A549 (cell line): Measurements from ENCODE around the gene PDIA6. TPM values are rescaled to one million over a fixed set of nuclear protein-coding genes. Genes with fewer than 3 reads are reported as not detected.

Experiments used
- ATAC-seq, 2 experiments: fragments of 200-7000 bp in 1 of 2; fragments of >200 bp in 1 of 2; cut with Nextera tagmentation in 1 of 2; cut with Tn5 transposase in 1 of 2; 3 replicates each; pipeline versions ENCODE4 v1.8.0 to v1.9.1; 2018 to 2020; ENCODE audit warnings: mild to moderate bottlenecking in 1 of 2, moderate library complexity in 1 of 2
- CTCF ChIA-PET: fragments of 300-600 bp; sonication (Branson Sonifier 250); formaldehyde crosslinking; extraction: SDS; loops from one replicate; lab custom pipeline; 2021; ENCODE audit warnings: antibody characterized with exemption, inconsistent platforms; lab: Yijun Ruan, JAX
- POLR2A ChIA-PET: fragments of 350-600 bp; formaldehyde crosslinking; extraction: SDS; loops from one replicate; lab custom pipeline; 2021; ENCODE audit warnings: antibody characterized with exemption, inconsistent platforms; lab: Yijun Ruan, JAX
- DNase-seq, 2 experiments: peaks; one replicate each; pipeline versions ENCODE4 v3.0.0 to v3.0.0-alpha.2; 2011 to 2016; ENCODE audit warnings: low read depth in 1 of 2, low spot score in 1 of 2
- FAIRE-seq: peaks from 2 replicates; lab custom pipeline; 2011; peaks lifted over from hg19 to GRCh38; lab: Jason Lieb, UNC
- H3K27ac ChIP-seq, 2 experiments: fragments of >200 bp; sonication (Bioruptor Twin); formaldehyde crosslinking; 3 replicates each; pipeline ENCODE4 v1.5.1; 2016 to 2017
- H3K4me1 ChIP-seq: fragments of >200 bp; sonication (Bioruptor Twin); formaldehyde crosslinking; 3 replicates; pipeline ENCODE4 v1.6.1; 2016
- H3K4me2 ChIP-seq: fragments of >200 bp; sonication (Bioruptor Twin); formaldehyde crosslinking; 3 replicates; pipeline ENCODE4 v1.6.1; 2016
- H3K4me3 ChIP-seq: fragments of >200 bp; sonication (Bioruptor Twin); formaldehyde crosslinking; 3 replicates; pipeline ENCODE4 v1.5.1; 2016
- H3K9me3 ChIP-seq: fragments of >200 bp; sonication (Bioruptor Twin); formaldehyde crosslinking; 3 replicates; pipeline ENCODE4 v1.6.1; 2016
- ATOH8 ChIP-seq: fragments of 250-450 bp; sonication (Bioruptor Pico); IDR thresholded peaks from 2 replicates; pipeline ENCODE4 v1.5.0; 2020; ENCODE audit warnings: low read depth, mild to moderate bottlenecking, moderate library complexity
- BHLHE40 ChIP-seq: IDR thresholded peaks from 2 replicates; pipeline ENCODE4 v1.6.1; 2012; ENCODE audit warnings: low read depth, low read length, inconsistent platforms
- CBX8 ChIP-seq: fragments of 200-600 bp; sonication (generic); IDR thresholded peaks from 2 replicates; pipeline ENCODE4 v1.6.1; 2016
- CEBPB ChIP-seq, 2 experiments: fragments of >200 bp in 1 of 2; sonication (Bioruptor Twin) in 1 of 2; formaldehyde crosslinking in 1 of 2; IDR thresholded peaks; 2 replicates each; pipeline ENCODE4 v1.6.1; 2012 to 2016
- EP300 ChIP-seq, 2 experiments: fragments of >200 bp; sonication (Bioruptor Twin); formaldehyde crosslinking; IDR thresholded peaks; 2 replicates in 1 of 2; 3 replicates in 1 of 2; pipeline ENCODE4 v1.6.1; 2016 to 2017
- ESRRA ChIP-seq: fragments of 150-350 bp; IDR thresholded peaks from 2 replicates; pipeline ENCODE4 v1.6.1; 2014; ENCODE audit warnings: mild to moderate bottlenecking, low read length, borderline replicate concordance
- GATA3 ChIP-seq: IDR thresholded peaks from 2 replicates; pipeline ENCODE4 v1.6.1; 2012; ENCODE audit warnings: borderline replicate concordance
- HMGXB4 ChIP-seq: fragments of 250-450 bp; sonication (Bioruptor Pico); IDR thresholded peaks from 2 replicates; pipeline ENCODE4 v1.5.0; 2021; ENCODE audit warnings: mild to moderate bottlenecking, moderate library complexity, borderline replicate concordance
- HOXB5 ChIP-seq: fragments of 250-450 bp; sonication (Bioruptor Pico); IDR thresholded peaks from 2 replicates; pipeline ENCODE4 v1.5.0; 2020; ENCODE audit warnings: mild to moderate bottlenecking, moderate library complexity
- KDM5A ChIP-seq: fragments of 200-600 bp; sonication (generic); IDR thresholded peaks from 2 replicates; pipeline ENCODE4 v1.6.1; 2016; ENCODE audit warnings: antibody characterized with exemption, mild to moderate bottlenecking
- NR3C1 ChIP-seq: fragments of >200 bp; sonication (Bioruptor Twin); formaldehyde crosslinking; IDR thresholded peaks from 3 replicates; pipeline ENCODE4 v1.6.1; 2017
- PBX3 ChIP-seq: IDR thresholded peaks from 2 replicates; pipeline ENCODE4 v1.6.1; 2012
- POLR2AphosphoS2 ChIP-seq: conservative IDR thresholded peaks from 2 replicates; pipeline ENCODE4 v1.6.1; 2012; ENCODE audit warnings: low read length, improper control_type of control experiment, inconsistent platforms
- RAD21 ChIP-seq, 2 experiments: fragments of >200 bp in 1 of 2; sonication (Bioruptor Twin) in 1 of 2; formaldehyde crosslinking in 1 of 2; IDR thresholded peaks in 1 of 2; conservative IDR thresholded peaks in 1 of 2; 2 replicates in 1 of 2; 3 replicates in 1 of 2; pipeline ENCODE4 v1.6.1; 2012 to 2018; ENCODE audit warnings: inconsistent platforms in 1 of 2
- RNF2 ChIP-seq: fragments of 200-600 bp; sonication (generic); IDR thresholded peaks from 2 replicates; pipeline ENCODE4 v1.6.1; 2016; ENCODE audit warnings: low read depth, mild to moderate bottlenecking, antibody characterized with exemption, moderate library complexity, borderline replicate concordance
- SREBF2 ChIP-seq: fragments of 450-650 bp; IDR thresholded peaks from 2 replicates; pipeline ENCODE4 v1.6.1; 2014; ENCODE audit warnings: mild to moderate bottlenecking, moderate library complexity
- TFCP2L1 ChIP-seq: fragments of 250-450 bp; sonication (Bioruptor Pico); IDR thresholded peaks from 2 replicates; pipeline ENCODE4 v1.5.0; 2021; ENCODE audit warnings: mild to moderate bottlenecking
- TP53 ChIP-seq: fragments of 250-450 bp; sonication (Bioruptor Pico); IDR thresholded peaks from 2 replicates; pipeline ENCODE4 v1.5.0; 2021; ENCODE audit warnings: mild to moderate bottlenecking, moderate library complexity
- USF2 ChIP-seq: fragments of 450-650 bp; IDR thresholded peaks from 2 replicates; pipeline ENCODE4 v1.6.1; 2014; ENCODE audit warnings: antibody characterized with exemption
- ZFP36 ChIP-seq: fragments of 450-650 bp; IDR thresholded peaks from 2 replicates; pipeline ENCODE4 v1.6.1; 2014; ENCODE audit warnings: borderline replicate concordance; ENCODE audit not compliant: partially characterized antibody
- ZSCAN20 ChIP-seq: fragments of 250-450 bp; sonication (Bioruptor Pico); IDR thresholded peaks from 2 replicates; pipeline ENCODE4 v1.8.0; 2022; ENCODE audit warnings: mild to moderate bottlenecking, moderate library complexity
- WGBS: methylation state at CpG from one replicate; pipeline ENCODE4 v1.1.6; 2017; ENCODE audit errors: missing lambda C conversion rate; 5-methylcytosine and 5-hydroxymethylcytosine counted together
- polyA plus RNA-seq, 4 experiments: library from polyadenylated mRNA; depleted of rRNA in 3 of 4; stranded (reverse); fragments of >200 nt; fragmentation: RNase III in 1 of 4; extraction: RNeasy Plus Mini Kit Qiagen cat#74134 plus additional on column Dnase treatment in 1 of 4; gene quantifications; 2 replicates in 3 of 4; 3 replicates in 1 of 4; pipeline ENCODE4 v1.2.3, GENCODE V29; 2011 to 2017

The PDIA6 gene
- polyA plus RNA-seq, 2 of the 4 experiments (the other 2 are of a cell fraction), result 322 to 442 TPM

- H3K4me3 ChIP-seq, result no peak overlapping the region
- CTCF ChIA-PET, result interaction anchor here (0.6 to 1.2 kb wide), 5 partner anchors 92 to 667 kb away, joined by 3 to 4 read pairs (median 3); no protein-coding TSS in a partner anchor
- WGBS, result 78% methylated on average over 3 of the region's 3 CpGs
- H3K27ac ChIP-seq, result no peak overlapping the region
- H3K9me3 ChIP-seq, result no peaks in the 10 kb centered on the region
- no peaks in the 10 kb centered on the region for H3K4me1 ChIP-seq
- POLR2A ChIA-PET, result no interaction called here
- DNase-seq (no peak), FAIRE-seq (no peak), ATAC-seq (no peak)
- no peak overlapping the region for H3K4me2 ChIP-seq
- TF ChIP-seq ATOH8 (CRISPR knock-in tag) (no peak), RNF2 (no peak), PBX3 (no peak), ZFP36 (no peak), CBX8 (no peak), ESRRA (no peak), TP53 (CRISPR knock-in tag) (no peak)
These were observed 72.4 kb downstream of the PDIA6 start for GRCh38 chr2:10740226-10740625.

GRCh38 chr2:10738192-10738591 is 74.4 kb downstream of the PDIA6 start:
- H3K9me3 ChIP-seq, result no peaks in the 10 kb centered on the region
- DNase-seq, result no peak
- H3K4me1 ChIP-seq, result no peaks in the 10 kb centered on the region
- ATAC-seq, result no peak
- FAIRE-seq, result no peak
- no peak overlapping the region for H3K4me2 ChIP-seq
- no peak for TF ChIP-seq ZSCAN20 (CRISPR knock-in tag)
- TF ChIP-seq ZFP36, result no peak
- TF ChIP-seq GATA3, result no peak
- TF ChIP-seq RAD21 (conservative IDR thresholded peaks at IDR 0.05 in 1 of 2, IDR thresholded peaks at IDR 0.05 in 1 of 2), result no peak
- no peak for TF ChIP-seq HOXB5 (CRISPR knock-in tag)
- TF ChIP-seq TFCP2L1 (CRISPR knock-in tag), result no peak
- TF ChIP-seq KDM5A, result no peak
- TF ChIP-seq HMGXB4, result no peak
- TF ChIP-seq NR3C1, result no peak
- no peak for TF ChIP-seq EP300 (IDR thresholded peaks at IDR 0.05)
- no peak for TF ChIP-seq BHLHE40
- no peak overlapping the region for H3K27ac ChIP-seq
- H3K4me3 ChIP-seq, result no peak overlapping the region
- CTCF ChIA-PET, result interaction anchor here (0.6 kb wide), 1 partner anchor 10 kb away, joined by 3 read pairs; no protein-coding TSS in a partner anchor
- POLR2A ChIA-PET, result no interaction called here
- WGBS, result 81% methylated on average over 6 of the region's 6 CpGs

- Histone ChIP-seq H3K27ac (no peak overlapping the region), H3K4me2 (no peak overlapping the region), H3K4me3 (no peak overlapping the region), H3K9me3 (no peaks in the 10 kb centered on the region), H3K4me1 (no peaks in the 10 kb centered on the region)
- CTCF ChIA-PET, result interaction anchor here (0.5 to 1.9 kb wide), 3 partner anchors 10 to 368 kb away, joined by 3 to 7 read pairs (median 3); no protein-coding TSS in a partner anchor
- DNase-seq, result no peak
- no peak for FAIRE-seq
- WGBS, result 82% methylated on average over 5 of the region's 5 CpGs
- no peak; a peak in 1 of 6 replicates for ATAC-seq
- TF ChIP-seq NR3C1, result no peak
- no peak for TF ChIP-seq CEBPB (IDR thresholded peaks at IDR 0.05)
- TF ChIP-seq HMGXB4, result no peak
- TF ChIP-seq POLR2AphosphoS2, result no peak
- TF ChIP-seq USF2, result no peak
- no peak for TF ChIP-seq SREBF2
- POLR2A ChIA-PET, result no interaction called here
These were observed 78.6 kb downstream of the PDIA6 start for GRCh38 chr2:10733980-10734379.
